Colon (tissue), 2 donors: ENCODE measurements around the gene REM2.
"Not testable (repeated sequence)": the region's sequence is repeated elsewhere in the genome, so short reads cannot be mapped to it uniquely, and the experiment has no call there.

ENCODE experiments used
- FAIRE-seq: peaks from 2 replicates; lab custom pipeline; 2012; peaks lifted over from hg19 to GRCh38; lab: Jason Lieb, UNC
- donor health status: control.
- donor health status: control.

Gene REM2

GRCh38 chr14:22898302-22899090 lies 15.5 kb downstream of the REM2 start:
- no peak for FAIRE-seq

GRCh38 chr14:22900081-22900799 lies 17.2 kb downstream of the REM2 start:
- no peak for FAIRE-seq

- FAIRE-seq, result no peak
Measured at GRCh38 chr14:22901799-22902198, 18.8 kb downstream of the REM2 start.

GRCh38 chr14:22903742-22904087 lies 20.7 kb downstream of the REM2 start:
- FAIRE-seq, result no peak

- FAIRE-seq, result no peak
Measured at GRCh38 chr14:22905627-22906026, 22.6 kb downstream of the REM2 start.

GRCh38 chr14:22906073-22906472 lies 23.1 kb downstream of the REM2 start:
- FAIRE-seq, result no peak

- FAIRE-seq, result no peak
Measured at GRCh38 chr14:22907429-22907828, 24.4 kb downstream of the REM2 start.

- FAIRE-seq, result no peak
Measured at GRCh38 chr14:22908601-22909000, 25.6 kb downstream of the REM2 start.

- no peak for FAIRE-seq
Measured at GRCh38 chr14:22910916-22911315, 27.9 kb downstream of the REM2 start.

- not testable (repeated sequence) for FAIRE-seq
Measured at GRCh38 chr14:22914836-22915235, 31.8 kb downstream of the REM2 start.

- no peak for FAIRE-seq
Measured at GRCh38 chr14:22915886-22916521, 33.0 kb downstream of the REM2 start.

GRCh38 chr14:22918804-22919600 lies 36.0 kb downstream of the REM2 start, which contains the start of gene RBM23:
RBM23 (minus strand) TSS chr14:22919149.
- FAIRE-seq, result peak; percentile 58

- FAIRE-seq, result no peak
Measured at GRCh38 chr14:22919601-22919921, 36.5 kb downstream of the REM2 start.

GRCh38 chr14:22920697-22921096 lies 37.7 kb downstream of the REM2 start:
- FAIRE-seq, result no peak

GRCh38 chr14:22922294-22922693 lies 39.3 kb downstream of the REM2 start:
- FAIRE-seq, result no peak

GRCh38 chr14:22923746-22924145 lies 40.7 kb downstream of the REM2 start:
- no peak for FAIRE-seq

- FAIRE-seq, result no peak
Measured at GRCh38 chr14:22925513-22925912, 42.5 kb downstream of the REM2 start.

- no peak for FAIRE-seq
Measured at GRCh38 chr14:22926316-22926715, 43.3 kb downstream of the REM2 start.

GRCh38 chr14:22928237-22929103 lies 45.4 kb downstream of the REM2 start:
- FAIRE-seq, result no peak

- FAIRE-seq, result peak; percentile 68
Measured at GRCh38 chr14:22929104-22929960, 46.3 kb downstream of the REM2 start, which contains the start of gene PRMT5. PRMT5 (minus strand) TSS chr14:22929376; CDS start chr14:22929361, 15 bp downstream.
